RWPE2 (cell line): ENCODE results near the gene CCR5.
"Not testable (repeated sequence)": the region's sequence is repeated elsewhere in the genome, so short reads cannot be mapped to it uniquely, and the experiment has no call there.

Experiments
- ATAC-seq: fragments of 200-7000 bp; cut with Tn5 transposase; 3 replicates; pipeline ENCODE4 v1.9.1; 2021; ENCODE audit warnings: low read depth
- DNase-seq: peaks from one replicate; pipeline ENCODE4 v3.0.0-alpha.2; 2020; ENCODE audit warnings: low spot score
- H3K27ac ChIP-seq: fragments of 450-650 bp; 2 replicates; pipeline ENCODE4 v1.5.1; 2017; ENCODE audit warnings: mild to moderate bottlenecking; ENCODE audit not compliant: poor library complexity, severe bottlenecking
- H3K27me3 ChIP-seq: fragments of 250-450 bp; sonication (Bioruptor Pico); 2 replicates; pipeline ENCODE4 v1.5.1; 2021; ENCODE audit warnings: mild to moderate bottlenecking, moderate library complexity; ENCODE audit not compliant: insufficient read depth, poor library complexity, severe bottlenecking
- H3K36me3 ChIP-seq: fragments of 250-450 bp; sonication (Bioruptor Pico); 2 replicates; pipeline ENCODE4 v1.5.1; 2020; ENCODE audit warnings: low read depth, mild to moderate bottlenecking, moderate library complexity
- H3K4me1 ChIP-seq: fragments of 250-450 bp; sonication (Bioruptor Pico); 2 replicates; pipeline ENCODE4 v1.5.1; 2021; ENCODE audit warnings: mild to moderate bottlenecking, moderate library complexity; ENCODE audit not compliant: insufficient read depth, poor library complexity, severe bottlenecking
- H3K4me3 ChIP-seq: fragments of 250-450 bp; sonication (Bioruptor Pico); 2 replicates; pipeline ENCODE4 v1.5.1; 2021; ENCODE audit warnings: mild to moderate bottlenecking, moderate library complexity; ENCODE audit not compliant: severe bottlenecking
- H3K9me3 ChIP-seq: fragments of 250-450 bp; sonication (Bioruptor Pico); 2 replicates; pipeline ENCODE4 v1.5.1; 2021; ENCODE audit warnings: mild to moderate bottlenecking, moderate library complexity; ENCODE audit not compliant: severe bottlenecking
- CTCF ChIP-seq: fragments of 450-650 bp; IDR thresholded peaks from one replicate; pipeline ENCODE4 v1.5.1; 2017; ENCODE audit warnings: mild to moderate bottlenecking, moderate library complexity; ENCODE audit not compliant: poor library complexity, severe bottlenecking

Gene CCR5

GRCh38 chr3:46383211-46383950 is 12.6 kb downstream of the CCR5 start:
- TF ChIP-seq CTCF, result no peak
- Histone ChIP-seq H3K27ac (no peak overlapping the region), H3K9me3 (no peaks in the 10 kb centered on the region)

GRCh38 chr3:46383951-46384330 is 13.2 kb downstream of the CCR5 start:
- DNase-seq, result no peak

More at GRCh38 chr3:46383211-46383950, 12.6 kb downstream of the CCR5 start:
- Histone ChIP-seq H3K27me3 (no peaks in the 10 kb centered on the region), H3K36me3 (no peaks in the 10 kb centered on the region), H3K4me1 (peaks cover 7% of the 10 kb centered on the region), H3K4me3 (no peak overlapping the region)
- no peak for DNase-seq
- no peak for ATAC-seq

GRCh38 chr3:46386205-46386604 is 15.5 kb downstream of the CCR5 start:
- H3K27me3 ChIP-seq, result no peaks in the 10 kb centered on the region
- DNase-seq, result peak; percentile 82
- no peak overlapping the region for H3K4me3 ChIP-seq
- peak overlapping the region; percentile 84 for H3K27ac ChIP-seq
- peak; percentile 99 for ATAC-seq
- H3K36me3 ChIP-seq, result no peaks in the 10 kb centered on the region
- H3K9me3 ChIP-seq, result no peaks in the 10 kb centered on the region
- no peak for TF ChIP-seq CTCF
- peaks cover 7% of the 10 kb centered on the region for H3K4me1 ChIP-seq

More at GRCh38 chr3:46383951-46384330, 13.2 kb downstream of the CCR5 start:
- Histone ChIP-seq H3K9me3 (no peaks in the 10 kb centered on the region), H3K27ac (no peak overlapping the region), H3K27me3 (no peaks in the 10 kb centered on the region), H3K4me3 (no peak overlapping the region), H3K4me1 (peaks cover 7% of the 10 kb centered on the region), H3K36me3 (no peaks in the 10 kb centered on the region)
- no peak for ATAC-seq
- TF ChIP-seq CTCF, result no peak

GRCh38 chr3:46388847-46389246 is 18.1 kb downstream of the CCR5 start:
- not testable (repeated sequence) for H3K27ac ChIP-seq, DNase-seq, H3K9me3 ChIP-seq, ATAC-seq, H3K4me3 ChIP-seq, H3K27me3 ChIP-seq, H3K4me1 ChIP-seq, H3K36me3 ChIP-seq

- TF ChIP-seq CTCF, result no peak
- Histone ChIP-seq H3K4me1 (peaks cover 7% of the 10 kb centered on the region), H3K27ac (no peak overlapping the region)
Observed at GRCh38 chr3:46389306-46389705, 18.6 kb downstream of the CCR5 start.

GRCh38 chr3:46391526-46391925 is 20.8 kb downstream of the CCR5 start:
- ATAC-seq, H3K4me3 ChIP-seq, H3K27ac ChIP-seq, H3K36me3 ChIP-seq, H3K4me1 ChIP-seq, H3K9me3 ChIP-seq, H3K27me3 ChIP-seq, DNase-seq: not testable (repeated sequence)

More at GRCh38 chr3:46389306-46389705, 18.6 kb downstream of the CCR5 start:
- no peaks in the 10 kb centered on the region for H3K27me3 ChIP-seq
- ATAC-seq, result no peak
- DNase-seq, result no peak
- no peaks in the 10 kb centered on the region for H3K36me3 ChIP-seq
- no peak overlapping the region for H3K4me3 ChIP-seq
- H3K9me3 ChIP-seq, result no peaks in the 10 kb centered on the region
